Measurements from ENCODE around the gene GPATCH8. TPM values are rescaled to one million over a fixed set of nuclear protein-coding genes. Genes with fewer than 3 reads are reported as not detected.
"Not testable (repeated sequence)": the region's sequence is repeated elsewhere in the genome, so short reads cannot be mapped to it uniquely, and the experiment has no call there.

Gene GPATCH8
- total and polyA plus RNA-seq, 9 of the 15 experiments (the other 6 are each of a cell fraction or from before 2014, with no cell fraction given) = 10.6 to 29.6 (median 13.2) TPM

DNA sequence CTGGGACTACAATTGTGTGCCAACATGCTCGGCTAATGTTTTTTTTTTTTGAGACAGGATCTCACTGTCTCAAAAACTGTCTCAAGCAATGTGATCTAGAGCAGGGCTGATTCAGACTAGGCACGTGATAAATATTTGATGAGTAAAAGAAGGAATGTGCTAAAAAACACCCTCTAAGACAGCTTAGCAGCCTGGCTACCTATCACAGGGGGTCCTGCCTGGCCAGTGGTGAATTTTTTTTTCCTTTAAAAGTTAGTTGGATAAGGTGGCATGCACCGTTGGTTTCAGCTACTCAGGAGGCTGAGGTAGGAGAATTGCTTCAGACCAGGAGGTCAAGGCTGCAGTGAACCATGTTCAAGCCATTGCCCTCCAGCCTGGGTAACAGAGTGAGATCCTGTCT is 14.8 kb upstream of the GPATCH8 start (continued):
- TF ChIP-seq GTF2A2 (tag; IDR thresholded peaks at IDR 0.05) = no peak
- TF ChIP-seq ZNF79 (CRISPR knock-in tag; IDR thresholded peaks at IDR 0.05; ENCODE audit: low read depth) = no peak
- TF ChIP-seq PHF20 (IDR thresholded peaks at IDR 0.05; ENCODE audit: partially characterized antibody) = no peak

- CTCF ChIA-PET (ENCODE audit: low intra/inter-chr PET ratio); in situ Hi-C loops (cut with MboI); H3K36me3 ChIP-seq (ENCODE audit: control insufficient read depth, insufficient read depth, low read length); H4K20me1 ChIP-seq (replicated peaks; ENCODE audit: control insufficient read depth, insufficient read depth, low read length); H3K79me2 ChIP-seq (ENCODE audit: control insufficient read depth, insufficient read depth, low read length); H3K27me3 ChIP-seq (ENCODE audit: control insufficient read depth in 2 of 2, insufficient read depth in 2 of 2, low read length in 2 of 2); BruUV-seq (replicated peaks); H3K9me3 ChIP-seq (replicated peaks; ENCODE audit: control insufficient read depth, insufficient read depth, low read depth, low read length); intact Hi-C loops (cut with micrococcal nuclease); H3K9me1 ChIP-seq (ENCODE audit: control insufficient read depth, insufficient read depth, low read length): not testable (repeated sequence)
- DNase-seq (ENCODE audit: extremely low read depth in 1 of 4, low spot score in 3 of 4) = peak; percentile 42 to 85 (median 50)
- POLR2A ChIA-PET = interaction anchor here (0.6 to 1.7 kb wide), 9 partner anchors 8 to 299 kb away, joined by 3 to 8 read pairs (median 4); partner anchors contain the start of genes GPATCH8 and ITGA2B
- peak overlapping the region; percentile 75 for H3K27ac ChIP-seq (ENCODE audit: extremely low read depth, low read depth, low read length)
- H3K4me3 ChIP-seq = peak overlapping the region; percentile 35
- H3K4me1 ChIP-seq (replicated peaks in 1 of 2; ENCODE audit: control insufficient read depth in 2 of 2, insufficient read depth in 2 of 2, low read length in 2 of 2) = peaks cover 13 to 22% of the 10 kb centered on the region in 2 experiments; a peak in 4 of 5 replicates
- WGBS (ENCODE audit: insufficient coverage, low coverage, missing lambda C conversion rate) = 2% methylated on average over 14 of the region's 14 CpGs
- peak overlapping the region; percentile 82 for H3K4me2 ChIP-seq (ENCODE audit: insufficient read depth, low read length)
- FAIRE-seq = peak; percentile 92
- peak overlapping the region; percentile 83 for H2AFZ ChIP-seq (ENCODE audit: low read depth, low read length)
- peak; percentile 92 for ATAC-seq
- H3K9ac ChIP-seq (ENCODE audit: insufficient read depth in 1 of 2, low read depth in 2 of 2, low read length in 2 of 2) = peak overlapping the region; percentile 11 to 72; a peak in 3 of 4 replicates
- TF ChIP-seq, protein P1, sequence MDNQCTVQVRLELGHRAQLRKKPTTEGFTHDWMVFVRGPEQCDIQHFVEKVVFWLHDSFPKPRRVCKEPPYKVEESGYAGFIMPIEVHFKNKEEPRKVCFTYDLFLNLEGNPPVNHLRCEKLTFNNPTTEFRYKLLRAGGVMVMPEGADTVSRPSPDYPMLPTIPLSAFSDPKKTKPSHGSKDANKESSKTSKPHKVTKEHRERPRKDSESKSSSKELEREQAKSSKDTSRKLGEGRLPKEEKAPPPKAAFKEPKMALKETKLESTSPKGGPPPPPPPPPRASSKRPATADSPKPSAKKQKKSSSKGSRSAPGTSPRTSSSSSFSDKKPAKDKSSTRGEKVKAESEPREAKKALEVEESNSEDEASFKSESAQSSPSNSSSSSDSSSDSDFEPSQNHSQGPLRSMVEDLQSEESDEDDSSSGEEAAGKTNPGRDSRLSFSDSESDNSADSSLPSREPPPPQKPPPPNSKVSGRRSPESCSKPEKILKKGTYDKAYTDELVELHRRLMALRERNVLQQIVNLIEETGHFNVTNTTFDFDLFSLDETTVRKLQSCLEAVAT (IDR thresholded peaks at IDR 0.05) = peak; percentile 42 to 99; a peak in 3 of 4 replicates
- TF ChIP-seq, protein P2, sequence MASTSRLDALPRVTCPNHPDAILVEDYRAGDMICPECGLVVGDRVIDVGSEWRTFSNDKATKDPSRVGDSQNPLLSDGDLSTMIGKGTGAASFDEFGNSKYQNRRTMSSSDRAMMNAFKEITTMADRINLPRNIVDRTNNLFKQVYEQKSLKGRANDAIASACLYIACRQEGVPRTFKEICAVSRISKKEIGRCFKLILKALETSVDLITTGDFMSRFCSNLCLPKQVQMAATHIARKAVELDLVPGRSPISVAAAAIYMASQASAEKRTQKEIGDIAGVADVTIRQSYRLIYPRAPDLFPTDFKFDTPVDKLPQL (IDR thresholded peaks at IDR 0.05; ENCODE audit: extremely low read depth, insufficient read length) = peak; percentile 15
- TF ChIP-seq, protein P3, sequence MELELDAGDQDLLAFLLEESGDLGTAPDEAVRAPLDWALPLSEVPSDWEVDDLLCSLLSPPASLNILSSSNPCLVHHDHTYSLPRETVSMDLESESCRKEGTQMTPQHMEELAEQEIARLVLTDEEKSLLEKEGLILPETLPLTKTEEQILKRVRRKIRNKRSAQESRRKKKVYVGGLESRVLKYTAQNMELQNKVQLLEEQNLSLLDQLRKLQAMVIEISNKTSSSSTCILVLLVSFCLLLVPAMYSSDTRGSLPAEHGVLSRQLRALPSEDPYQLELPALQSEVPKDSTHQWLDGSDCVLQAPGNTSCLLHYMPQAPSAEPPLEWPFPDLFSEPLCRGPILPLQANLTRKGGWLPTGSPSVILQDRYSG (tag; conservative IDR thresholded peaks at IDR 0.05; ENCODE audit: low read depth) = peak; percentile 63; the same call in 1 of the 2 replicates
- TF ChIP-seq CREM (IDR thresholded peaks at IDR 0.05; ENCODE audit: low read depth) (peak; percentile 47), KAT7 (CRISPR knock-in tag; IDR thresholded peaks at IDR 0.05; ENCODE audit: borderline replicate concordance) (peak; percentile 47; the same call in 1 of the 2 replicates), PHF20 (IDR thresholded peaks at IDR 0.05; ENCODE audit: partially characterized antibody) (peak; percentile 72), ZBTB17 (CRISPR knock-in tag; IDR thresholded peaks at IDR 0.05) (peak; percentile 99)
These were observed 8.3 kb upstream of the GPATCH8 start for GRCh38 chr17:44511241-44512134.

Data from K562 (cell line).